GM19438 (cell line): ENCODE measurements around the gene PLEKHD1.
"Not testable (repeated sequence)": the region's sequence is repeated elsewhere in the genome, so short reads cannot be mapped to it uniquely, and the experiment has no call there.

Source experiments
- ATAC-seq: cut with Tn5 transposase; IDR thresholded peaks from one replicate; pipeline ENCODE4 v1.9.1; 2021; ENCODE audit warnings: low read depth; ENCODE audit not compliant: unreplicated experiment

Gene PLEKHD1

DNA sequence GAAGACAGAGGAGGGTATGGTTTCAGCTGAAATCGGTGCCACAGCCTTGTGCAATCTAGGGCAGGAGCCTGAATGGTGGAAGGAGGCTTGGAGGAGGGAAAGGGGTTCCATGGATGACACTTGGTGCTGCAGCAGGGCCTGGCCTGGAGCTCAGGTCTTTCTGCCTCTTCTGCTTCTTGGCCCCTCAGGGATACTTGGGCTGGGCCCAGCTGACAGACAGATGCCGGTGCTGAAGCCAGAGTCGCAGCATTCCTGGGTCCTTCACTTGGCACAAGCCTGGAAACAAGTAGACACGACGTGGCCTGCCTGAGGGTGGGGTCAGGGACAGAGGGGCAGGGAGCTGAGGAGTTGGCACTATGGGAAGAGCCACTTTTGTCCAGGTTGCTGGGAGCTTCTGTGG lies 4.4 kb upstream of the PLEKHD1 start:
- no peak for ATAC-seq

DNA sequence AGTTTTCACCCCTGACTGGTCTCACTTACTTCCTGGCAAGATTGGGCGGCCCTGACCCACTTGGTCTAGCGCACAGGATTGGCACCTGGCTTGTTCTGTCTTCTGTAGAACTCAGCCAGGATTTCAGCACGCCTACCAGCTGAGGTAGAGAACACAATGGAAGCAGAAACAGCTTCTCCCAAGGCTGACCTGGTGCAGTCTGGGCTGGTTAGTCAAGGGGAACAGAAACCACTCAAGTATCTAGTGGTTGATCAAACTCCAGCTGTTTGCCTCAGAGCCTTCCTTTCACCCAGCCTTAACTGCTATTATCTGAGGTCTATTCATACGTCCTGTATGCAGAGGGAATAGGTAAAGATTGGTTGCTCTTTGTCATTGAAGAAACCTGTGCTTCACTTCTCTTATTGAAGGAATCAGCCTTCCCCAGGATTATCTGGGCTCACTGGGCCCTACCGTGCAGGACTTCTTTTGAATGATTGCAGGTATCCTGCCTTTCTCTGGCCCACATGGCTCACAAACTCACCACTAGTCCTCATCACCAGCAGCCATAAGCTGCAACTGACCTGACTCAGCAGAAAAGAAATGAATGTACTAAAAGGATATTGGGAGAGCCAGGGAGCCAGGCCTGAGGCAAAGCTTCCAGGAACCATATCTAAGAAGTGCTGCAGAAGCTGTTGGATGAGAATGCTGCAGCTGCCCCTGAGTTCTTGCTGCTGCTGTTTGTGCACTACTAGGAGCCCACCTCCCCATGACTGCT lies 2.5 kb upstream of the PLEKHD1 start:
- peak; percentile 93 for ATAC-seq

DNA sequence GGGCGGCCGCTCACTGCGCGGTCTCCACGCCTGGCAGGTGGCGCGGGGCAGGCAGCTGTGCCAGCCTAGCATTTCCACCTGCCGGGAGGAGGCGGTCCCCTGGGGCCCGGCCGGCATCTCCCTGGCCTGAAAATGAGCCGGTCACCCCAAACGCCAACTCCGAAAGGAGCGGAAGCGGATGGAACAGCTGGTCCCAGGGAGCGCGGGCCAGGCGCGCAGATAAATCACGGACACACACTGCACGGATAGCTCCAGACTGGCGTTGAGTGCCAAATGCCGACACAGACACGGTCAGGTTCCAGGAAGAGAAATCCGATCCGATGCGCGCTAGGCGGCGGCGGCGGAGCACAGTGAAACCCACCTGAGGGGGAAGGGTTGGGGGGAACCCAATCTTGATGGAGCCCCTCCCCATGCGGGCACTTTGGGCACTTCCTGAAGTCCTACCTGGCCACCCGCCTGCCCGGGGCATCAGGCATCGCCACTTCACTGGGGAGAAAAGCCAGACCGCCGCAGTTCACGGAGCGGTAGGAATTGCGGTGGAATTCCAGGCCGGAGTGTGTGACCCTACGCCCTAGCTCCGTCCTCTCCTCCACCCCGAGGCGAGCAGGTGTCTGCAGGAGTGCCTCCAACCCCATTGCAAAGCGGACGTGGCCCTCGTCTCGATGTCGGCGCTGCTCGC lies 624 bp upstream of the PLEKHD1 start:
- ATAC-seq: no peak

DNA sequence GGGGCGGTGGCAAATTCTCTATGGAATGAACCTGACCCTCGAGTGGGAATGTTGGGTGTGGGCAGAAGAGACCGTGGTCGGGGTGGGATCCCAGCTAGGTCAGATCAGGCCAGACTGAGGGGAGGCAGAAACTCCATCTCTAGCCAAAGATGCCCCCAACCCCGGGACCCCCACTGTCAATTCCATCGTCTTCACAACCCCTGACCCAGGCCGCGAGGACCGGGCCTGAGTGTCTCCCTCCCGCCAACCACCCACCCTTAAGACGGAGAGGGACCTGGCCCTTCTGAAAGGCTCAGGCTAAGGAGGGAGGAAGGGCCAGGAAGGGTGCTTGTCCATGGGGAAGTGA lies 760 bp downstream of the PLEKHD1 start:
- ATAC-seq: no peak

DNA sequence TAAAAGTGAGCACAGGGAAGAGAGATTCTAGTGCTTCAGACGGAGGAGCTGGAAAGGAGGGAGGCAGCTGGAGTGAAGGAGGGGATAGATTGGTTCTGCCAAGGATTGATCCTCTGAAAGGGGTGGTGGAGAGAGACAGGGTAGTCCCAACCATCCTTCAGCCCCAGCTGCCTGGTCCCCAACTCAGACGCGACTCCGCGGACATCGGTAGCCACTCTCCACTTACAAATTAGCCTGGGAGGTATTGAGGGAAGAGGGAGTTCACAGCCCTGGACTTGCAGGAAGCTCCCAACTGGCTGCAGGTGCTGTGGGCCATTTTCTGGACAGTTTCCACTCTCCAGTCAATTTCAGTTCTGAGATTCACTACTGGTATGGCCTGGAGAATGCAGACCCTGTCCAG lies 1.2 kb downstream of the PLEKHD1 start:
- no peak for ATAC-seq

DNA sequence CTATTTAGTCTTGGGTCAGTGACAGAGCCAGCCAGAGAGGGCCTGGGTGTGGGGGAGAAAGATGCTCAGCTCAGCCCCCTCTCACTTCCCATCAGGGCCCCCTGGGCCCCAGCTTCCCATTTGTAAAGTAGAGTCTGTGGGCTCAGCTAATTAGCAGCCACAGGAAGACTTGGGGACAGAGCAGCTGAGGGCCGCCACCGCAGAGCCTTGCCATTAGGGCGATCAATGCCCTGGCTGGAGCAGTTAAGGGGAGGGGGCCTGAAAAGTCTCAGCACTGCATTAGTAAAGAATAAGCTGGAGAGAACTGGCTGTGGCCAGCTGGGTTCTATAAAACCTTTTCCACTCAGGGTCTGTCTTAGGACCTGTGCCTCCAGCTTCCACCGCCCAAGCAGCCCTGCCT lies 2.7 kb downstream of the PLEKHD1 start:
- no peak for ATAC-seq

DNA sequence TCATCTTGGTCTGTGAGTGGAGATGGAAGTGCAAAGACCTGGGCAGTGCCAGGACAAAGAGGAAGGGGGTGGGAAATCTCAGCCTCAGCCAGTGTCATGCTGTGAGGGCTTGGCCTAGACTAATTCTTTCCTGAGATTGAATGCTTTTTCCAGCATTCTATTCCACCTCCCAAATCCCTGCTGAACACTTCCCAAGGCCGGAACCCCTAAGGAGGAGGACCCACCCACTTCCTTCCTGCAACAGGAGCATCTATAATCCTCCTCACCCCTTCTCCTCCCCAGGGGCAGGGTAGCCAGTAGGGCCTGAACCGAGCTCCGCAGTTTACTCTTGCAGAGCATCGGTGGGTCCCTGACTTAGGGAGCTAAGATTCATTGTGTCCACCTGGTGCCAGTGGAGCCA lies 3.2 kb downstream of the PLEKHD1 start:
- ATAC-seq: no peak

DNA sequence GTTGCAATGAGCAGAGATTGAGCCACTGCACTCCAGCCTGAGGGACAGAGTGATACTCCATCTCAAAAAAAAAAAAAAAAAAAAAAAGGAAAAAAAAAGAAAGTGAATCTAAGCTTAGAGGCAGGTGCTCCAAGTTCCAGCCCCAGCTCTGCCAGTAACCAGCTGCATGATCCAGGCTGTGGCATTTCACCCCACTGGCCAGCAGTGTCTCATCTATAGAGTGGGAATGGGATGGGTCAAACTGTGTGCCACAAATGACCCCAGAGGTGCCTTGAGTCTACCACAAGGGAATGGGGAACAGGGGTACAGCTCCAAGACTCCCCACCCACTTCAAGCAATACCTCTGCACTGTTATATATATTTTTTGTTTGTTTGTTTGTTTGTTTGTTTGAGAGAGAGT lies 5.0 kb downstream of the PLEKHD1 start:
- no peak for ATAC-seq

DNA sequence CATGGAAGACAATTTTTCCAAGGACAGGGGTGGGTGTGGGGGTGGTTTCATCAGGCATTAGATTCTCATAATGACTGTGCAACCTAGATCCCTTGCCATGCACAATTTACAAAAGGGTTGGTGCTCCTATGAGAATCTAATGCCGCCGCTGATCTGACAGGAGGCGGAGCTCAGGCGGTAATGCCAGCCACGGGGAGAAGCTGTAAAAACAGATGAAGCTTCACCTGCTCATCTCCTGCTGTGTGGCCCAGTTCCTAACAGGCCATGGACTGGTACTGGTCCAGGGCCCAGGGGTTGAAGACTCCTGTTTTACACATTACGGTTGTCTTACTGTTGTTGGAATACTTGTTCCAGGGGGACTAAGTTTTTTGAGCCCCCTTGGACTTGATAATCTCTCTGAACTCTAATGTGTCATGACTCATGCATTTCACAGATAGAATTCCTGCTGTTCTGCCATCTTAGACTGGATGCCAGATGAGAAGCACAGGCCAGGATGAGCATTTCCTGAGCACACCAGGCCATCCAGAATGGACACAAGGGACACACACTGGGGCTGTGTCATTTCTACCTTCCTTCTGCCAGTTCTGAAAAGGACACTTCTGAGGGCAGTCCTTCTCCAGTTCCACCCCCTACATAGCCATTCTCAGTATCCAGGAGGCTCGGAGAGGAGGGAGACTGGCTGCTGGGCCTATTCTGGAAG lies 5.8 kb downstream of the PLEKHD1 start:
- ATAC-seq: no peak

DNA sequence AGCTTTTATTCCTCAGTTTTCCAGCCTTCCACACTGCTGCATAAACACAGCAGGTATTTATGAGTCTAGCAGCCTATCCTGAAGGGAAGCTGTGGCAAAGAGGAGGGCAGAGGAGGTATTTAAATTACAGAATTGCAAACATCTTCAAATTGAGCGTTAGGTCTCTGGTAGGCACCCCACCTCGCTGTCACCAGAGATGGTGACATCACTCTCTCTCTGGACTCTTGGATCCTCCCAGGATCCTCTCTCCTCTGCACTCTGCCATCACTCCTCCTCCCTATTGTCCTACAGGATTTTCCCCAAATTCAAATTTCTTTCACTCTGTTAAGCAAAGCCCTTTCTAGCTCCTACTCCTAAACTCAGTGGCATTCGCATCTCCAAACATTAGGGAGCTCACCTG lies 6.7 kb downstream of the PLEKHD1 start:
- no peak for ATAC-seq

DNA sequence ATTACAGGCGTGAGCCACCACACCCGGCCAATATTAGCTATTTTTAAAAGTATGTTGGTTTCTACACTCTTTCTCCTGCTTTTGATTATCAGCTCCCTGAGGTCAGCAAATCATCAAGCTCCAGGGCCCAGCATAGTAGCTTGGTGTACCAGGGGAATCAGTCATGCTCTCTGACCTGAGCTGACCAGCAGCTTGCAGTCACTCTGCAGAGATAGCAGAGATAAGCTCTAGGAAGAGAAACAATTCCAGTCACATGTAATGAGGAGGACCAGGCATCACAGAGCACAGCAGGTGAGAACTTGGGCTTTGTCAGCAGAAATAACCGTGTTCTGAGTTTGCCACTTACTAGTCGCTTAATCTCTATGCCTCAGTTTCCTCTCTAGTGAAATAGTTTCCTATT lies 8.5 kb downstream of the PLEKHD1 start:
- ATAC-seq: no peak

DNA sequence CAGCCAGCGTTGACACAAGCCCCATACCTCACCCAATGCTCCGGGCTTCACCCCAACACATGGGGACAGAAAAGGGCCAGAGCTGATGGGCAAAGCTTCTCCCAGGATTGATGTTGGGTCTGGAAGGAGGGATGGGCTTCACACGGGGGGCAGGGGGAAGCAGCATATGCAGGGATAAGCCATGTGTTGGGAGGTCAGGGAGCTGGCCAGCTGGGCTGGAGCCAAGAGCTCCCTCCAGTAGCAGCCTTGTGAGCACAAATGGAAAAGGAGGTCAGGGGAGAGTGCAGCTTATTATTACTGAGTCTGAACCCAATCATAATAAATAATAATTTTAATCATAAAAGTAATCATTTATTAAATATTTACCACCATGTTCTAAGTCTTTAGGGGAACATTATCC lies 9.3 kb downstream of the PLEKHD1 start:
- ATAC-seq: no peak

DNA sequence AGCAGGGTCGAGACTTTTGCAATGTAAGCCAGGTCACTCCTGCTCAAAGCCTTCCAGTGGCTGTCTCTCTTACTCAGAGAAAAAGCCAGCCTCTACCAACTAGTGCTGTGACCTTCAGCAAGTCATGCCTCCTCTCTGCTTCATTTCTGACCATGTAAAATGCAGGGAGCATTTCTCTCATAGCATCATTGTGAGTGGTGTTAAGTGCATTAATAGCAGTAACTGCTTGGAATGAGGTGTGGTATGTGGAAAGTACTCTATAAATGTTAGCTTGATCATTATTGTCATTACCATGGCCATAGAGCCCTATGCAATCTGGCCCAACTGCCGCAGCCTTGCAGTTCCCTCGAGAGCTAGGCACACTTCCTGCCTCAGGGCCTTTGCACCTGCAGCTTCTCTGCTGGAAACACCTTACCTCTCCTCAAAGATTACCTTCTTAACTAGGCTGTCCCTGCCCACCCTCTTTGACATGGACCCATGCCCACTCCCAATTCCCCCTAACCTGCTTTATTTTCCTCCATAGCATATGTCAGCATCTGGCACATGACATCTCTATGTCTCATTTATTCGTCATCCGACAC lies 10.9 kb downstream of the PLEKHD1 start:
- no peak for ATAC-seq

DNA sequence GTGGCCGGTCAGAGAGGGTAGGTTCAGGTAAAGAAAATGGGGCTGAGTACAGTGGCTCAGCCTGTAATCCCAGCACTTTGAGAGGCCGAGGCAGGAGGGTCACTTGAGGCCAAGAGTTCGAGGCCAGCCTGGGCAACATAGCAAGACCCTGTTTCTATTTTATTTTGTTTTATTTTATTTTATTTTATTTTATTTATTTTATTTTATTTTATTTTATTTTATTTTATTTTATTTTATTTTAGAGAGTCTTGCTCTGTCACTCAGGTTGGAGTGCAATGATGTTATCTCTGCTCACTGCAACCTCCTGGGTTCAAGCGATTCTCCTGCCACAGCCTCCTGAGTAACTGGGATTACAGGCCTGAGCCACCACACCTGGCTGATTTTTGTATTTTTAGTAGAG lies 13.3 kb downstream of the PLEKHD1 start:
- ATAC-seq: not testable (repeated sequence)

DNA sequence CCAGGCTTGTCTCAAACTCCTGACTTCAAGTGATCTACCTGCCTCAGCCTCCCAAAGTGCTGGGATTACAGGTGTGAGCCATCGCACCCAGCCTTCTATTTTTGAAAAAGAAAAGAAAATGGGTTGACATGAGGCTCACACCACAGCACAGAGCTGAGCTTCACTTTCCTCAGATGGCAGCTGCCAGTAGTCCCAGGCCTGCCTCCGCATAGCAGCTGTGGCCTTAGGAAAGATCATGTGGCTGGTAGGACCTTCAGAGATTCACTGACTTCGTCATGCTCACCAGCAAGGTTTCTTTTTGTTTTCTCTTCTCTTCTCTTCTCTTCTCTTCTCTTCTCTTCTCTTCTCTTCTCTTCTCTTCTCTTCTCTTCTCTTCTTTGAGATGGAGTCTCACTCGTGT lies 13.8 kb downstream of the PLEKHD1 start:
- ATAC-seq: not testable (repeated sequence)

DNA sequence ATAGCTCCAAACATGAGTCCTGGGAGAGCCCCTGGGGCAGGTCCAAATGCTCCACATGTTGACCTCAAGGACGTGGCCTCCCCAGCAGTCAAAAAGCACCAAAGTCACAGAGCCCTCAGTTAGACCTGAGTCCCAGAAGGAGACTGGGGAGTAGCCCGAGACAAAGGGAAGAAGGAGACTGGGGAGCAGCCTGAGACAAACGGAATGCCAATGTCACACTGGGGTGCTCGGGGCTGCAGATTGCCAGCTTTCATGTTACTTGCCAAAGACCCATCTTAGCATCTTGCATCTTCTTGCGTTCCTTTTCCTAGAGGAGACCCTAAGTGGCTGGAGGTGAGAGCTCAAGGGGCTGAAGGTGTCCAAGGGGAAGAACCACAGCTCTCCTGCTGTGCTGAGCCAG lies 14.9 kb downstream of the PLEKHD1 start:
- no peak for ATAC-seq

DNA sequence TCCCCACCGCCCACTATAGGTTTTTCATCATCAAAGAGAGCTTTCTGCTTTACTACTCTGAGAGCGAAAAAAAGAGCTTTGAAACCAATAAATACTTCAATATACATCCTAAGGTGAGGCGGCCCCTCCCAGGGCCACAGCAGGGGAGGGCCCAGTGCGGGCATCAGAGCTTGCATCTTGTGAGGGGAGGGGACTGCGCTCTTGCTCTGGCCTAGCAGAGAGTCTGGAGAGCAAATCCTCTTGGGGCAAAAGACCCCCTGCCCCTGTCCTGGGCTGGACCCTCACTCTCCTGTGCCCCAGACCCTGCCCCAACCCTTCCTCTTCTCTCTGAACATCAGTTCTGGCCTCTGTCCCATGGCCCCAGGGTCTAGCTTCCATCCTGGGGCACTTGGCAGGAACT lies 15.6 kb downstream of the PLEKHD1 start:
- ATAC-seq: no peak

DNA sequence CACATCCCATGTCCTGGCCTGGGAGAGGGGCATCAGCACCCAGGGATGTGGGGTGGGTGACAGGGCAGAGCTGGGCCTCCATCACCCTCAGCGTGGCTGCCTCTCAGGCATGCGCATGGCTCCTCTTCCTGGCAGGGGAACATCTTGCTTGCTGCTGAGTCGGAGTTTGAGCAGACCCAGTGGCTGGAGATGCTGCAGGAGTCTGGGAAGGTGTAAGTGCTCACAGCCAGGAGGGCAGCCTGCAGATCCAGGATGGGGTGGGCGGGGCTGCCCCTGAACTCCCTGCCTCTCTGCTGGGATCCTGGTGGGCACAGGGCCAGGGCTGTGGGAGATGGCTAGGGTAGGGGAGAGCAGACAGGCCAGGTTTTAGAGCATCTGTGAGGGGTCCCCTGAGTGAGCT lies 16.2 kb downstream of the PLEKHD1 start:
- ATAC-seq: no peak

DNA sequence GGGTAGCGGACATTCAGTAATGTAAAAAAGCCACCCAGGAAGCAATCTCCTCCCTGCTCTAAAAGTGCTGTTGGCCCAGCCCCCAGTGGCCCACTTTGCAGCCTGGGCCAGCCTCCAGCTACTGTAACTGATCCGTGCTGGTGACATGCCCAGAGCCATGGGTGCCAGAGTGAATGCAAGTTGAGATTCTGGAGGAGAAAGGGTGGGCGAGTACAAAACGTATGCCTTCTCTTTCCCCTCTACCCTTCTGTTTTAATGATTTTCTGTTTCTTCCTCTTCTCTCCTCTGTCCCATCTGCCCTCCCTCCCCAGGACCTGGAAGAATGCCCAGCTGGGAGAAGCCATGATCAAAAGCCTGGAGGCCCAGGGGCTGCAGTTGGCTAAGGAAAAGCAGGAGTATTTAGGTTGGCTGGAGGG lies 16.9 kb downstream of the PLEKHD1 start:
- no peak for ATAC-seq

DNA sequence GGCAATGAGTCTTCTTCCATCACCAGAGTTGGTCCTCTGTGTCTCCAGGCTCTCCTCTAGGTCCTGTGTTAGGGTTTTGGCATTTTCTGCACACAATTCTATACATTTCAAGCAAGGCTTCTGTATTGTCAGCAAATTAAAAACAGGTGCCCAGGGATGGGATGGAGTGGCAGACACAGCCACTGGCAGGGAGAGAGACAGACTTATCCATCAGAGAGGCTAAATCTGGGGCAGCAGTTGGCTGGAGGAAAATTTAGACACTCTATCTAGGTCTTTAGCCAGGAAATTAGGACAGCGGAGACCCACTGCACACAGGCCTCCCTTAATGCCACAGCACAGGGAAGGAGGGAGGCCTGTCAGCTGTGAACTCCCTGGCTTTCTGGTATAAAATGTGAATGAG lies 20.2 kb downstream of the PLEKHD1 start:
- ATAC-seq: no peak
